ENCODE results near the gene TAGLN2.

GRCh38 chr1:159883134-159883533 is 42.2 kb downstream of the TAGLN2 start:
- TF ChIP-seq NBN (IDR thresholded peaks at IDR 0.05) (no peak), ZNF274 (IDR thresholded peaks at IDR 0.05; ENCODE audit: insufficient read depth, insufficient read length) (no peak), DPF2 (IDR thresholded peaks at IDR 0.05) (no peak)

All from GM12878 (cell line).